ENCODE results near the gene FGFR2.

FGFR2 gene

DNA sequence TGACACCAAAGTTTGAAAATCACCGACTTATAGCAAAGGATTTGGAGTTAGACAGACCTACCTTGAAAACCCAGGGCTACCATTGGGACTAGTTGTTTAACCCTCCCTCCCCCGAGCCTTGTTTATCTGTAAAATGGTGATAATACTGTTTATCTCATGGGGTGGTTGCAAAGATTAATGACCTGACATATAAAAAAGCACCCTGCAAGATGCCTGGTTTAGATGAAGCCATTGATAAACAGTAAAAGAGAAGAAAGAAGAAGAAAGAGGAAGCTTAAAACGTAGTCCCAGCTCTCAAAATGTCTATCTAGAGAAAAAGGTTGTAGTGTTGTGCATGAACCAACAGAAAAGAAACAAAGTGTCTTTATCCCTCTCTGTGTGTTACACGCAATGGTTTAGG, 145.7 kb downstream of the FGFR2 start:
- DNase-seq (ENCODE audit: low read depth) = no peak

DNA sequence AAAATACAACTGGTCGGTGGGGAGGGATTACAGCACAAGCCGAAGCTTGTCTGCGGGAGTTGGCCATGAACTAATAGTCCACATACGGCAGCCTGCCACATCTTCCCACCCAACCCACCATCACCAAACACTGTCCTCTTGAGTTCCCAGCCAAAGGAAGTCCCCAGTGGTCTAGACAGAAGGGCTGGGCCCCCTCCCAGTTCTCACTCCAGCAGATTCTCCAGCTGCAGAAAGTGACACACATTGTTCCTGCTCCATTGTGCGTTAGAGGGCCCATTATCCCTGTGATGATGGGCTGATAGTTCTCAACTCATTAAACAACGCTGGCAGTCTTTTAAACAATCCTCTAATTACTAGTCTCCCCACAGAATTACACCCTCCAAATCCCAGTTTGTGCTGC, 148.0 kb downstream of the FGFR2 start:
- DNase-seq (ENCODE audit: low read depth) = no peak

DNA sequence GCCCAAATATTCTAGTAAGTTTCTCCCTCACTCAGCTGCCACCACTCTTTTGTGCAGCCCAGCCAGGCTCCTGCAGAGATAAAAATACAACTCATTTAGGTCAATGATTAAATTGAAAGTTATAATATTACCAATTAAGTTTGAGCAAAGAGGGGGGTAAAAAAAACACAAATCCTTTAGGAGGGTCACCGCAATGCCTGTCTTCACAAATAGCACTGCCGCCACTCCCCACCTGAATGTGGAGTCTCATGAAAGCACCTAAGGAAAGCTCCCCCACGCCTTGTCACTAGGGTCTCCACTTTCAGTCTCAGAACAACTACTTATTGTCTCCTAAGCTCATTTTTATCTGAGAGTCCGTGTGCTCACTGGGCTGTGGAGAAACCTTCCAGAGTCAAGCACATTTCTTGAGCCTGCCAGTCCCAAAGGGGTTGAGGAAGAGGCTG, 148.7 kb downstream of the FGFR2 start:
- DNase-seq (ENCODE audit: low read depth) = no peak

DNA sequence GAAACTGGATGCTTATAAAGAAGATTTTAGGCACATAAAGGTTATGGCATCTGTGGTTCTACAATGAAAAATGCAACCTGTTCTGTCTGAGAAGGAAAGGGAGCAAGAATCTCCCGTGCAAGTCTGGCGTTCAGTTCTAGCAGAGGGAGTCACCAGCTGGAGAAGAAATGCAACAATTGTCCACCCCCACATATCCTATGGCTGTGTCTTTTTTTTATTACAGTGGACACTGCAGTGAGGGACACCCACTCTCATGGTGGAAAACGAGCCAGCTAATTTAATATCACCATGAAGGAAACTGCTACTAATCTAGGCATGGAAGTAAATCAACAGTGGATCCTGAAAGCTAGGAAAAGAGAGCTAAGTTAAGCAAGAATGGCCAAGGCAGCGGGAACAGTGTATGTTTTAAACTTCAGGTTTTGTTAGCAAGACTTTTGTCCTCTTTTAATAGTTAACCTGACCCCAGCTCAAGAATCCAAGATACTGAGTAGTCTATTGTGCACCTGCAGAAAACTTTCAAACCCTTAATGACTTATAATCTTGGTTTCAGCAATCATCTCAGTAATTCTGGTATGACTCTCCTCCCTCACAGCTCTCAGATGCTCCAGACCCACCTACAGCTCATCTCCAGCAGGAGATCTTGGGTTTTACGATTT, 149.3 kb downstream of the FGFR2 start:
- DNase-seq (ENCODE audit: low read depth) = no peak

DNA sequence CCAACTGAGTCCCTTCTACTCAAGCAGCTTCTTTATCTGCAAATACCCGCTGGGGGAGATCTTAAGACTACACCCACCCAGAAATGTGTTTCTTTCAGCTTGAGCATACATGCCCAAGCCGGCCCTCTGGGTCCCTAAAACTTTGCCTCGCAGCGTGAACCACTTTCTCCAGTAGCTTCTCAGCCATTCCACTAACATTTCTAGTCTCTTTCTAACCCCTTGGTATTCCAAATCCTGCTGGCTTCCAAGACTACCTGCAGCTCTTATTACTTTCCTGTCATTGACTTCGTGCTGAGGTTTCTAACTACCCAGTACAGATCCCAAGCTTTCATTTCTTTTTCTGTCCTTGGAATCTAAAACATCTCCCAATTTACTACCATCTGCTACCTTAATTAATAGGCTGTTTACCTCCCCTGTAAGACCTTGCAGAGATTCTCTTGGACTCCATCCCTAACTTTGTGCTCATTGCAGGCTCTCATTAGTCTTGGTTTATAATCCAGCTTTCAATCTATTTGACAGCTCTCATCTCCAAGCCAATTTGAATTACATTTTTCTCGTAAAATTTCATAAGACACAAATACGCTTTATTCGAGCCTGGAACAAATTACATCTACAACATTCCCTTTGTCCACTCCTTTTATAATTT, 153.6 kb downstream of the FGFR2 start:
- no peak for DNase-seq (ENCODE audit: low read depth)

DNA sequence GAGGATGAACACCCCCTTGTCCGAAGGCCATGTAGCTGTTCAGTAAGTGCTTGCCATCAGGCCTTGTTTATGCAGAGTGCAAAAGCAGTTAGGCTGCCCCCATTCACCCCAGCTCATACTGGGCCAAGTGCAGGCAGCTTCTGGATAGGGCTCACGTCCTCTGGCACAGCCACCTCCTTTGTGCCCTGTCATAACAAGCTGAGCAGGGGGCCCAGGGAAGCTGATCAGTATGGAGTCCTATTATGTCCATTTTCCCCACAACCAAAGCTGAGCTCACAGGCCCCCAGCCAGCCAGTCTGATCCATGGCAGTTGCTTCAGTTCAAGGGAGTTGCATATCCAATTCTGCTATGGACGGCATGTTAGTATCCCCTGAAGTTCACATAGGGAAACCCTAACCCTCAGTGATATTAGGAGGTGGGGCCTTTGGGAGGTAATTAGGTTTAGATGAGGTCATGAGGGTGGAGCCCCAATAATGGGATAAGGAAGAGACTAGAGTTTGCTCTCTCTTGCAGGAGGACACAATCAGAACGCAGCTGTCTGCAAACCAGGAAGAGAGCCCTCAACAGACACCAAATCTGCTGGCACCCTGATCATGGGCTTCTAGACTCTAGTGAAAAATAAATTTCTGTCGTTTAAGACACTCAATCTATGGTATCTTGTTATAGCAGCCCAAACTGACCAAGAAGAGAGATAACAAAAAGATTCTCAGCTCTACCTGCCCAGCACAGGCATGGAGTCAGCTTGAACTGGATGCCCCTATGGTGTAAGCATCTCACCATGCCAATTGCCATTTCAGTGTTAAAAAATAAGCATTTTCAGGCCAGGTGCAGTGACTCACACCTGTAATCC, 155.9 kb downstream of the FGFR2 start:
- DNase-seq (ENCODE audit: low read depth) = no peak

DNA sequence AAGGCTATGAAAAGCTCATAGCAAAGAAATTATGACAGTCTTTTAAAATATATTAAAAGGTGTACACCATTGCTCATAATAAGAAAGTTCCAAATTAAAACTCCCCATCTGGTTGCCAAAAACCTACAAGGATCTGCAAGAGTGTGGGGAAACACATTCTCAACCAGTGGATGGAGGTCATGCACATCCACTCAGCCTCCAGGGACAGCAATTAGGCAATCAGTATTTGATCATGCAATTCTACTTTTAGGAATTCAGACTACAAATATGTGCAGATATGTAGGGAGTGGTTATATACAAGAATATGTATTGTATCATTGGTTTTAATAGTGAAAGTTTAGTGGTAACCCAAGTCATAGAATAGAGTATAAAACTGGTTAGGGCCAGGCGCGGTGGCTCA, 157.8 kb downstream of the FGFR2 start:
- no peak for DNase-seq (ENCODE audit: low read depth)

DNA sequence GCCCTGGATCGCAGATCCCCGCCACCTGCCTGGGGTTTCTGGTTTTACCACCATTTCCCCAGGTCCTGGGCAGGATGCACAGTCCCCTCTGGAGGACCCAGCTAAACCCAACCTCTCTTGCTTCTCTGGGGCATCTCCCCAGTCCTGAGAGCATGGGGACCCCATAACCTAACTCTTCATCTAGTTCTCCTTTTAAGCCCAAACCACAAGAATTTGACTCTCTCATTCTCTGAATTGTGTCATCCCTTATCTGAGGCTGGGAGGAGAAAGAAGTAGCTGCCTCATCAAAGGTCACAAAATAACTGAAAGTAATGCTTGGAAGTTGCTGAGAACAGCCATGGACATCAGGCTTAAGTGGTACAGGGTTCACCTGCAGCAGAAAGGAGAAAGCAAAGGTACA, 159.9 kb downstream of the FGFR2 start:
- no peak for DNase-seq (ENCODE audit: low read depth)

DNA sequence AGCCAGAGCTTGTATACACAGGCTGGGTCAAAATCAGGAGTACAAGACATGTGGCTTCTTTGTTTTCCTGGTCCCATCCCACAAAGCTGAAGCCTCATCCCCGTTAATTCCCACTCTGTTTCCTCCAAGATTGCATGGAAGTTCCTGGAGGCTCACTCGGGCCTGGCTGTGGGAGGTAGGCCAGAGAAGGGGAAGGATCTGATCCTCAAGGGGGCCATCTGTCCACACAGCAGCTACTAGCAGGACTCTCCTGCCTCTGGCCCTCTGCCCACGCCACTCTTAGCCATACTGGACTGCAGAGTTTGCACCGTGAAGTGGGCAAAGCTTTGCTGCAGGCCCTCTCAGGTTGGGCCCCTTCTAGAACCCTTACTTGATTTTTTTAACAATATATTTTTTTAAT, 160.6 kb downstream of the FGFR2 start:
- DNase-seq (ENCODE audit: low read depth) = no peak

DNA sequence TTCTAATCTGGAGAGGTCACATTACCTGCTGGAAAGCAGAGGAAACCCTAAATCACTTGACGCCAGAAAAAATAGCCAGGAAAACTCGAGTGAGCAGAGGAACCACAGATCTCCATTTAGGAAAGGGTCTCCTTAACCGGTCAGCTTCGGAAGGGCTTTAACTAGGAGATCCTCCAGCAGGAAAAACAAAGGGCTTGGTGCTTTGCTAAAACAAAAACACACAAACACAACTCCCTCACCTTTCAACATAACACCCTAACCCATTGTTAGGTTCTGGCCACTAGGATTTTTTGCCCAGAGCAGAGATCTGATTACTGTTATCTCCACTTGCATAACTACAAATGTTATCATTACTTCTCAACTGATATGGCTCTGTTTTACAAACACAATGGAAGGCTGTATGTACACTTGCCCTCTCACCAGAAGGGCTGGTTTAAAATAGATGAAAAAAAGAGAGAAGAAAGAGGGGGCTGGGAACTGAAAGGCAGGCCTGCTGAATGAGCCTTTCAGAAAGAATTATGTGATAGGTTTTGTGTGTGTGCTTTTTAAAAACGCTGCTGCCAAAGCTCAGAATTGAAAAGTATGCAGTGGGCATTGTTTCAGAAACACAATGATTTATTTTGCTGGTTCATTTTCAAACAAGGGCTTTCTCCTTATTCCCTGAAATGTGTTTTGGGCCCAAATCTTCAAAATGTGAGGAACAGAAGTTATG, 161.5 kb downstream of the FGFR2 start:
- no peak for DNase-seq (ENCODE audit: low read depth)

DNA sequence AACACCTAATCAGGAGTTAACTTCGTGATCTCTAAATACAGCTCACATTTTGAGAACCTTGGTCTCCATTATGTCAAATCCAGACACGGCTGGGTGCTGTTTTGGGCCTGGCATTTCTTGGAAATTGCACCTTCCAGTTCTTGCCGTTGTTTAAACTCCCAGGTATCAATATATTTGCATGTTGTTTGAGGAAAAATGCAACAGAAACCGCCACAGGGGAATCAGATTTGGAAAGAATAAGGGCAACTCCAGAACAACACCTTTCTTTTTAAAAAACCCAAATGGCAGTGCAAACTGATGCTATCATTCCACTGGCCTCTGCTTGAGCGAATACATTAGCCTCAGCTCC, 162.0 kb downstream of the FGFR2 start:
- DNase-seq (ENCODE audit: low read depth) = no peak

DNA sequence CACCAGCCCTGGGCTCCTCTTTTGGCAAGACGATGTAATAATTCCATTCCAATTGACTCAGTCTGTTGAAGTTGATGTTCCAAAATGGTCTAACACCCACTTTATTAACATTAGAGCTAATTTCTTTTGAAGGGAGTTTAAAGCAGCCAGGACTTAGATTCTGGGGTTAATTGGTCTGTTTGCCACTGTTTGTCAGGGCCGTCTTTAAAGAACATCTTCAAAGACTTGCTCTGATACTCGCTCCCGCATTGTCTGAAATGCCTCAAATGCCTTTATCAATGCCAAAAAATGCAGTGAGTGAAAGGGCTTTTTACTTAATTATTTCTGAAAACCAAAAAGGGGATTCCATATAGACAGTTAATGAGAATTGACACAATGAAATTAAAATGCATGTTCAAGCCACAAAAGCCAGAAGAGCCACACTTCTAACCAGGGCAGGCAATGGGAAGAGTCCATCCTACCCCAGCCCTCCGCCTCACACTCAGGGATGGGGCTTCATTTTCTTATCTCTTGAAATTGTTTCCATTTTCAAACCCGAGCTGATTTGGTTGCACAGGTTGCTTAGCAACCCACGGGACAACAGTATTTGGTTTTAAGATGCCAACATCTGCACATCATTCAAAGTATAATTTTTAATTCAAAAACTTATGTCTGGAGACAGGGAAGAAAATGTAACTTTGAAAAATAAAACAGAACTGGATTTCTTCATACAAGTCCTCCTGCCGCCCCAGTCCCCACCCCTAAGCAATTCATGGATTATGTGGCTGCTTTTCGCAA, 163.0 kb downstream of the FGFR2 start:
- no peak for DNase-seq (ENCODE audit: low read depth)

DNA sequence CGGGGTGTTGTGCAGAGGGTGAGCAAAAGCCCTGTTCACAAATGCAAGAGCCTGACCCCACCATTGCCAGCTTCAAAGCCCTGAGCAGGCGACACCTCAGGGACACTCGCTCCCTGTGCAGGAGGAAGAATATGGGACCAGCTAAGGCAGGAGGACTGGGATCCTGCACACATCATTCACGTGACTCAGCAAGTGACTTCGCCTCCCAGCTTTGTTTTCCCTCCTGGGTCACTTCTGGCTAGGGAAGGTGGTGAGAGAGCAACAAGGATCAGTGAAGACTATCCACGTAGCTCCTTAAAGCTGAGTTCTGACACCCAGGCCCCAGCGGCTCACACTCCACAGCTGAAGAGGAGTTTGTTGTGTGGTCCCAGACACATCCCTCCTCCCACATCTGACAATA, 164.3 kb downstream of the FGFR2 start:
- DNase-seq (ENCODE audit: low read depth) = no peak

DNA sequence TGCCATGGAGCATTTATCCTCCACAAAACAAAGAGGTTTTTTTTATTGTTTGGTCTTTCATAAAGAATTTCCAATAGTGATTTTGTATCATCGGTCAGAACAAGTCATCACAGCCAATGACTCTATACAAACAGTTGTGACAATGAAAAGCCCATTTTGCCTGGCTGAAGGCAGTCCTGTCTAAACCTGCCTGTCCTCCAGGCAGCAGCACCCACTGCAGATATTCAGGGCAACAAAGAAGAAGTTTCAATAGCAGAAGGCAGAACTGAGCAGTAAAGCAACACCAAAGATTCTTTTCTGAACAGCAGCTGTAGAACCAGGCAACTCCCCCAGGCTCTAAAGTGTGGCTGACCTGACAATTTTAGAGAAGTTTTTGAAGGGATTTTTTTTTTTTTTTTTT, 169.4 kb downstream of the FGFR2 start:
- no peak for DNase-seq (ENCODE audit: low read depth)

Data from CMK (cell line).